GM18870 (cell line): ENCODE measurements around the gene DKC1.
A peak's percentile ranks its signal among the peaks of the same experiment; 100 is the strongest.

ENCODE experiments used
- ATAC-seq: cut with Tn5 transposase; IDR thresholded peaks from one replicate; pipeline ENCODE4 v1.9.1; 2021; ENCODE audit warnings: moderate library complexity; ENCODE audit not compliant: unreplicated experiment

DKC1 gene

GRCh38 chrX:154762537-154763296, at the start of gene DKC1:
Gene DKC1, plus strand, starts transcription at chrX:154762864. Its CDS starts 102 bp downstream, at chrX:154762966.
- peak; percentile 70 for ATAC-seq

- no peak for ATAC-seq
These were observed 47.7 kb upstream of the DKC1 start for GRCh38 chrX:154714925-154715324.

GRCh38 chrX:154715825-154716224, 46.8 kb upstream of the DKC1 start:
- ATAC-seq = no peak

- no peak for ATAC-seq
These were observed 44.8 kb upstream of the DKC1 start for GRCh38 chrX:154717824-154718223.

- no peak for ATAC-seq
These were observed 44.0 kb upstream of the DKC1 start for GRCh38 chrX:154718616-154719015.

GRCh38 chrX:154719132-154719675, 43.5 kb upstream of the DKC1 start:
- no peak for ATAC-seq

GRCh38 chrX:154720067-154720466, 42.6 kb upstream of the DKC1 start:
- ATAC-seq = no peak

- no peak for ATAC-seq
These were observed 41.5 kb upstream of the DKC1 start for GRCh38 chrX:154721155-154721554.

GRCh38 chrX:154724993-154725756, 37.5 kb upstream of the DKC1 start:
- ATAC-seq = no peak

- ATAC-seq = no peak
These were observed 35.2 kb upstream of the DKC1 start for GRCh38 chrX:154727418-154727817.

- ATAC-seq = no peak
These were observed 34.8 kb upstream of the DKC1 start for GRCh38 chrX:154727871-154728270.

GRCh38 chrX:154728431-154729190, 34.1 kb upstream of the DKC1 start:
- ATAC-seq = no peak

GRCh38 chrX:154729439-154729838, 33.2 kb upstream of the DKC1 start:
- ATAC-seq = no peak

GRCh38 chrX:154730253-154730891, 32.3 kb upstream of the DKC1 start:
- ATAC-seq = no peak

- ATAC-seq = no peak
These were observed 31.5 kb upstream of the DKC1 start for GRCh38 chrX:154731184-154731583.

GRCh38 chrX:154731881-154732280, 30.8 kb upstream of the DKC1 start:
- ATAC-seq = no peak

- no peak for ATAC-seq
These were observed 30.1 kb upstream of the DKC1 start for GRCh38 chrX:154732421-154733065.

GRCh38 chrX:154733066-154733425, 29.6 kb upstream of the DKC1 start:
- ATAC-seq = no peak

GRCh38 chrX:154734061-154734781, 28.4 kb upstream of the DKC1 start:
- ATAC-seq = no peak
